Activated naive CD8-positive, alpha-beta T cell treated with anti-CD3 and anti-CD28 coated beads, Interleukin-2, amount 50 U/mL, for 24 hours (primary cell): ENCODE results near the gene NAALADL2.

ENCODE experiments used
- ATAC-seq: fragments of 150-1000 bp; cut with Tn5 transposase; one replicate; pipeline ENCODE4 v1.10.0; 2021
- DNase-seq: peaks from one replicate; pipeline ENCODE4 v3.0.0; 2021
- H3K27ac Mint-ChIP-seq: one replicate; pipeline ENCODE4 v1.8.0; 2021; ENCODE audit warnings: mild to moderate bottlenecking, mixed read lengths
- H3K27me3 Mint-ChIP-seq: one replicate; pipeline ENCODE4 v1.8.0; 2021; ENCODE audit warnings: mixed read lengths
- H3K36me3 Mint-ChIP-seq: one replicate; pipeline ENCODE4 v1.8.0; 2021; ENCODE audit warnings: low read depth, mixed read lengths
- H3K4me1 Mint-ChIP-seq: one replicate; pipeline ENCODE4 v1.8.0; 2021; ENCODE audit warnings: mixed read lengths
- H3K4me3 Mint-ChIP-seq: one replicate; pipeline ENCODE4 v1.8.0; 2021; ENCODE audit warnings: mild to moderate bottlenecking, moderate library complexity, mixed read lengths
- H3K9me3 Mint-ChIP-seq: one replicate; pipeline ENCODE4 v1.8.0; 2021; ENCODE audit warnings: mixed read lengths

NAALADL2 gene

DNA sequence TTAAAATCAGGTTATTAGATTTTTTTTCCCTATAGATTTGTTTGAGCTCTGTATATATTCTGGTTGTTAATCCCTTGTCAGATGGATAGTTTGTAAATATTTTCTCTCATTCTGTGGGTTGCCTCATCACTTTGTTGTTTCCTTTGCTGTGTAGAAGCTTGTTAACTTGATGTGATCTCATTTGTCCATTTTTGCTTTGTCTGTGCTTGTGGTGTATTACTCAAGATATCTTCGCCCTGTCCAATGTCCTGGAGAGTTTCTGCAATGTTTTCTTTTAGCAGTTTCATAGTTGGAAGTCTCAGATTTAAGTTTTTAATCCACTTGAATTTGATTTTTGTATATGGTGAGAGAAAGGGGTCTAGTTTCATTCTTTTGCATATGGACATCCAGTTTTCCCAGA lies 699.1 kb downstream of the NAALADL2 start:
- DNase-seq, result no peak
- no peak for ATAC-seq
- no peaks in the 10 kb centered on the region for H3K4me1 Mint-ChIP-seq

DNA sequence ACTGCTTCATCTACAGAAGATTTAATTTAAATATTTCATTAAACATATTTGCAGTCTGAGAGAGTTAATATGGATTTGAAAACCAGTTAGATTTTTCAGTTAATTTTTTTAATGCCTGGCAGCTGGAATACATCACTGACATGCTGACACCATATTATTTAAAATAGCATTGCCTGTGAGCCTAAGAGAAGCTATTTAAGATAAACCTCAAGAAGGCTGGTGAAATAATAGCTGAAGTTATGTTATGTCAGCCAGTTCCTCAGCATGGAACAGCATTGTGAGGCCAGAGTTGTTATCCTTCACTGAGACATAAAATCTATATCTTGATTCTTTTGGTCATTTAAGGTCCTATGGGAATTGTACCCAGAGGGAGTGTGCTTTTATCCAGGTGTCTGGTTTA lies 705.2 kb downstream of the NAALADL2 start:
- DNase-seq, result no peak
- Mint-ChIP-seq H3K27ac (no peak overlapping the region), H3K4me1 (no peaks in the 10 kb centered on the region), H3K4me3 (no peak overlapping the region), H3K36me3 (no peaks in the 10 kb centered on the region), H3K27me3 (no peaks in the 10 kb centered on the region), H3K9me3 (peaks cover 8% of the 10 kb centered on the region)
- no peak for ATAC-seq

More for the DNA sequence above, 699.1 kb downstream of the NAALADL2 start:
- H3K36me3 Mint-ChIP-seq, result no peaks in the 10 kb centered on the region
- H3K4me3 Mint-ChIP-seq, result no peak overlapping the region
- peaks cover 14% of the 10 kb centered on the region for H3K9me3 Mint-ChIP-seq
- no peaks in the 10 kb centered on the region for H3K27me3 Mint-ChIP-seq
- H3K27ac Mint-ChIP-seq, result no peak overlapping the region

DNA sequence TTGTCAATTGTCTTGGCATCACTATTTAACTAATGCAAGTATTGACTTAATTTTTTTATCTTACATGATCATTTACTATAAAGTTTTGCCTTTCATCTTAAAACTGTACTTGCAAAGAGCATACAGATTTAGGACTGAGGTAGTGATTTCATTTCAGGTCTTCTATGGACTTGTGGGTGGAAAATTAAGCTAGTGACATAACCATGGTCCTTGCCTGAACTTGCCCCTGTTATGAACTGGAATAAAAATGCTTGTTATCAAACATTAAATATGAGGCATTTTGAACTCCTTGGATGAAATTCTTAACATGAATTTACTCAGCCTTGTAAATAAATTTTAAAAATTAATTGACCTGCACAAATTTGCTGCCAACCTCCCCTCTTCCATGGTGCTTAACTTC lies 712.0 kb downstream of the NAALADL2 start:
- no peak overlapping the region for H3K4me3 Mint-ChIP-seq
- H3K4me1 Mint-ChIP-seq, result no peaks in the 10 kb centered on the region
- H3K36me3 Mint-ChIP-seq, result no peaks in the 10 kb centered on the region
- no peaks in the 10 kb centered on the region for H3K27me3 Mint-ChIP-seq
- no peak for ATAC-seq
- H3K27ac Mint-ChIP-seq, result no peak overlapping the region
- DNase-seq, result no peak
- H3K9me3 Mint-ChIP-seq, result no peaks in the 10 kb centered on the region

DNA sequence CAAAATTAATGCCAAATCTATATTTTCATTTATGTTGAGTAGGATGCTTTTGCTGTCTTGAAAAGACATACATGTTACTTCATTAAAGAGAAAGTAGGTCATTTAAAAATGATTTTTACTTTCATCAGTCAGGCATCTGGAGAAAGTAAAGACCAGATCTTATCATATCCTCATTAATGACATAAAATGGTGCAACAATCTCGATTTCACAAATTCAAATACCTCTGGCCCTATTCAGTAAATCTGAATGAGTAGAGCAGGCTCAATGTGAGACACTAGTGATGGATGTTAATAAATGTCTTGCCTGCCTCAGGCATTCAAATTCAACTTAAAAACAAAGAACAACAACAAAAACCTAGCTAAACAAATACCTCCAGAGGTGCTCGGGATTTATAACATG lies 714.1 kb downstream of the NAALADL2 start:
- no peaks in the 10 kb centered on the region for H3K9me3 Mint-ChIP-seq
- no peak for DNase-seq
- no peaks in the 10 kb centered on the region for H3K36me3 Mint-ChIP-seq
- no peak overlapping the region for H3K4me3 Mint-ChIP-seq
- no peak for ATAC-seq
- H3K4me1 Mint-ChIP-seq, result no peaks in the 10 kb centered on the region
- H3K27me3 Mint-ChIP-seq, result no peaks in the 10 kb centered on the region
- no peak overlapping the region for H3K27ac Mint-ChIP-seq

DNA sequence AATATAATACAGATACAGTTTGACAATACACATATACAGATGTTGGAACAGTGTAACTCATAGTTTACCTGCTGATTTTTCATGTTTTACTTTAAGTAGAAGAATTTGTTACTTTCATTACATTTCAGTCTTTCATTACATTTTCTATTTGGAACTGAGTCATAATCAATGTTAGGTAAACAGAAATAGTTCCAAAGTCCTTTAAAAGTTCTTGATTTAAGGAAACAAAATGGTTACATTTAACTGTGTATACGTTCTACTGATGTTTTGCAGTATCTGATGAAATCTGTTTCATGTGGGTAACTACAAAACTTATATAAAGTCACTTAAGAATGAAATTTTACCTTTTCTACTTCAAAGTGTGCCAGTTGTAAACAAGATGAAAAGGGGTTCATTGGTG lies 721.2 kb downstream of the NAALADL2 start:
- no peaks in the 10 kb centered on the region for H3K27me3 Mint-ChIP-seq

DNA sequence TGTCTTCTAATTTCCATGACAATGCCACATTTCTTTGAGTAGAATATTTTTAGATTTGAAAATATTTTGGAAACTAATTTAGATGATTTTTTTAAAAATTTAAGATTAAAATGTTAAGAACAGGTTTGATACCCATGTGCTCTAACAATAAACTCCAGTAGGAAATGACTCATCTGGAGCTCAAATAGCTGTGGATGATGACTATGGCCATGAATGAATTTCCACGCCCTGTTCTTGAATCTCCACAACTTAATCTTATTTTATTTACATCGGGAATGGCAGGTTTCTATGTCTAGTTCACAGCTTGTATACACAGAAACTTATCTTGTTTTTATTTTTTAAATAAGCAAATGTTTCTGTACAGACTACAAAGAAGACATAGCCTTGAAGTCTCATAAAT lies 726.8 kb downstream of the NAALADL2 start:
- H3K27ac Mint-ChIP-seq, result no peak overlapping the region
- H3K4me1 Mint-ChIP-seq, result no peaks in the 10 kb centered on the region
- ATAC-seq (no peak), DNase-seq (no peak)
- no peaks in the 10 kb centered on the region for H3K9me3 Mint-ChIP-seq
- H3K36me3 Mint-ChIP-seq, result no peaks in the 10 kb centered on the region
- no peak overlapping the region for H3K4me3 Mint-ChIP-seq
- H3K27me3 Mint-ChIP-seq, result no peaks in the 10 kb centered on the region

More for the DNA sequence above, 721.2 kb downstream of the NAALADL2 start:
- Mint-ChIP-seq H3K36me3 (no peaks in the 10 kb centered on the region), H3K4me3 (no peak overlapping the region), H3K4me1 (no peaks in the 10 kb centered on the region), H3K9me3 (no peaks in the 10 kb centered on the region), H3K27ac (no peak overlapping the region)
- ATAC-seq (no peak), DNase-seq (no peak)

DNA sequence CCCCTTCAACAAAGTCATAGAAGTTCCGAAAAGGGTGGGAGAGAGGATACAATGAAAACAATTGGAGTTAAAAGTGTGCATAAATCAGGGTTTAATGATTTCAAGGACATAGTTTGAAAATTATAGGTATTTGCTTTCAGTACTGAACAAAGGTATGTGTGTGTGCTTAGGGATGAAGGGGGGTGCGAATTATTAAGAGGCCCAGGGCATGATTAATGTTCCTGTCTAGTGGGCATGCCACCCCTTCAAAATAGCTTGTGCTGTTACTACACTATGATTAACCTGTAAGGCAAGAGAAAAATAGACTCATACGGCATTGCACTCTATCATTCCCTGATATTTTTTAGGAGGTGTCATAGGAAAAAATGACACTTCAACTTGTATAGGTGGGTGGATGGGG lies 731.6 kb downstream of the NAALADL2 start:
- Mint-ChIP-seq H3K36me3 (no peaks in the 10 kb centered on the region), H3K4me3 (no peak overlapping the region), H3K27me3 (no peaks in the 10 kb centered on the region), H3K4me1 (no peaks in the 10 kb centered on the region), H3K27ac (no peak overlapping the region), H3K9me3 (peaks cover 7% of the 10 kb centered on the region)
- DNase-seq (no peak), ATAC-seq (no peak)

DNA sequence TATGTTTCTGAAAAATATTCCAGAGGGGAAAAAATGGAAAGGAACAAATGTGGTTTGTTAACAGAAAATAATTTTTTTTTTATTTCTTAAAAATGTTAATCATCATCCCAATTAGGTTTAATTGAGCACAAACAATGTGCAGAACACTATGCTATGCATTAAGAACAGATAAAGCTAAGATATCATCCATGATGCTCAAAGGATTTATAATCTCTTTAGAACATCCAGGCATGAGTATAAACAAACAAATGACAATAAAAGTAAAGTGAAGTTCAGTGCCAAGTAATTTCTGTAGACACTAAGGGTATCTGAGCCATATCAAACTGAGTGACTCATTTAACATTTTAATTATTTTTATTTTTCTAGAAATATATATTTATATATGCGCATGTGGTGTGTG lies 732.2 kb downstream of the NAALADL2 start:
- Mint-ChIP-seq H3K9me3 (peaks cover 7% of the 10 kb centered on the region), H3K36me3 (no peaks in the 10 kb centered on the region)
- no peak for DNase-seq

DNA sequence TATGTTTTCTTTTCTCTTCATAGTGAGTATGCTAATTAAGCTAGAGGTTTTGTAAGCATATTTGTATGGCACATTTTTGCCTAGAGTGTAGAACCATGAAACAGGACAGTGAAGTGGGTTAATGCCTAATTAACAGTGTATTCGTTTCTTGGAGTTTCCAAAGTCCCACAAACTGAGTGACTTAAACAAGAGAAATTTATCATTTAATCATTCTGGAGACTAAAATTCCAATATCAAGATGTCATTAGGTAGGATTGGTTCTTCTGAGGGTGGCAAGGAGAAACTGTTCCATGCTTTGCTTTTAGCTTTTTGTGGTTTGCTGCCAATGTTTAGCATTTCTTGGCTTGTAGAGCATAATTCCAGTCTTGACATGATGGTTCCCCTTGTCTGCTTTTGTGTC lies 734.2 kb downstream of the NAALADL2 start:
- H3K4me1 Mint-ChIP-seq, result no peaks in the 10 kb centered on the region
- DNase-seq (no peak), ATAC-seq (no peak)
- no peak overlapping the region for H3K4me3 Mint-ChIP-seq
- H3K9me3 Mint-ChIP-seq, result peaks cover 7% of the 10 kb centered on the region
- no peaks in the 10 kb centered on the region for H3K27me3 Mint-ChIP-seq
- H3K36me3 Mint-ChIP-seq, result no peaks in the 10 kb centered on the region
- H3K27ac Mint-ChIP-seq, result no peak overlapping the region

More for the DNA sequence above, 732.2 kb downstream of the NAALADL2 start:
- ATAC-seq, result no peak
- Mint-ChIP-seq H3K27me3 (no peaks in the 10 kb centered on the region), H3K4me3 (no peak overlapping the region), H3K4me1 (no peaks in the 10 kb centered on the region), H3K27ac (no peak overlapping the region)

DNA sequence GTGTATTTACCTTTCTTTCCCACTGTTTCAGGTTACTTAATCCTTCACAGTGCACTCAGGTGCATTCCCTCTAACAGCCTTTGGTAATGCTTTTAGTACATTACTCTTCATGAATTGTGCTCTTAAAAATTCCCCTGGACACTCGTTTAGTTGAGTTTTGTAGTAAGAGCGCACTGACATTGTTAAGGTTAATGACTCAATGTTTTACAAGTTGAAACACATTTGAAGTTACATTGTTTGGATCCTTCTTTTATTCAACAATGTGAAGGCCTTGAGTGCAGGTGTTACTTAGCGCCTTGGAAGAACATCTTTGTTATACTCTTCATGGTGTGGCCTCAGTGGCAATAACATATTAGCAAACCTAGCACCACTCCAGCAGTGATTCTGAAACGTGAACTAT lies 739.6 kb downstream of the NAALADL2 start:
- DNase-seq, result no peak
- H3K27me3 Mint-ChIP-seq, result no peaks in the 10 kb centered on the region
- H3K4me3 Mint-ChIP-seq, result no peak overlapping the region
- no peak for ATAC-seq
- H3K4me1 Mint-ChIP-seq, result no peaks in the 10 kb centered on the region
- H3K27ac Mint-ChIP-seq, result no peak overlapping the region
- no peaks in the 10 kb centered on the region for H3K36me3 Mint-ChIP-seq
- peaks cover 3% of the 10 kb centered on the region for H3K9me3 Mint-ChIP-seq

DNA sequence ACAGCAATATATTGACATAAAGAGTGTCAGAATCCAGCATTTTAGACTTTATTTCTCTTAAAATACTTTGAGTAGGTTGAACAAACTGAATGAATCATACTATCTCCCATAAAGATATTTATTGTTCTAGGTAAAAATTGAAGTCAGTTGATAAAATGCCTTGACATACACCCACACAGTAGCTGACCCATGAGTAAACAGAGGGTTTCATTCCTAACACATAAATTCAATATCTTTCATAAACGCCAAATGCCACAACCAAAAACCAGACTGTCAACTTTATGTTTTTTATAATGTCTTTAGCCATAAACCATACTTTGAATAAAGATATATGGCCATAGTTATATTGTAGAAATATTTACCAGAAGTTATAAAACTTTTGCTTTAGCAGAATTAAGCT lies 742.4 kb downstream of the NAALADL2 start:
- H3K36me3 Mint-ChIP-seq, result no peaks in the 10 kb centered on the region
- H3K4me1 Mint-ChIP-seq, result no peaks in the 10 kb centered on the region
- H3K27ac Mint-ChIP-seq, result no peak overlapping the region
- peaks cover 4% of the 10 kb centered on the region for H3K9me3 Mint-ChIP-seq
- no peak for ATAC-seq
- no peaks in the 10 kb centered on the region for H3K27me3 Mint-ChIP-seq
- no peak for DNase-seq
- H3K4me3 Mint-ChIP-seq, result no peak overlapping the region

DNA sequence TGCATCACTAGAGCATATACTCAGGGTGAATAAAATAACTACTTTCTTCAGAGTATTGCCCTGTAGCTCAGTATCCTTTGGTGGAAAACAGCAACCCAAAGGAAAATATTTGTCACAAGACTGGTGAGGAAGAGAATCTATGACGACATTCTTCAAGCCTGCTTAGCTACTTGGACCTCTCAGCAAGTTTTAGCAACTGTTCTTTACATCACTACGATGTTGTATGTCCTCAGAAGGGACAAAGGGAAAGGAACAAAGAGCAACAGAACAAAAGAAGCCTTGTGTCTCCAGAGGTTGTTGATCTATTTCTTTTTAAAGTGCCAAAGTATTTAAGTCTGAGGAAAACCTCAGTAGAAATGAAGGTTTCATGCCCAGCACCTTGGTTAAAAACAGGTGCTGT lies 746.7 kb downstream of the NAALADL2 start:
- H3K36me3 Mint-ChIP-seq, result no peaks in the 10 kb centered on the region
- no peak for DNase-seq
- H3K27me3 Mint-ChIP-seq, result no peaks in the 10 kb centered on the region
- ATAC-seq, result no peak
- H3K9me3 Mint-ChIP-seq, result peaks cover 9% of the 10 kb centered on the region
- H3K4me3 Mint-ChIP-seq, result no peak overlapping the region
- no peak overlapping the region for H3K27ac Mint-ChIP-seq
- no peaks in the 10 kb centered on the region for H3K4me1 Mint-ChIP-seq

DNA sequence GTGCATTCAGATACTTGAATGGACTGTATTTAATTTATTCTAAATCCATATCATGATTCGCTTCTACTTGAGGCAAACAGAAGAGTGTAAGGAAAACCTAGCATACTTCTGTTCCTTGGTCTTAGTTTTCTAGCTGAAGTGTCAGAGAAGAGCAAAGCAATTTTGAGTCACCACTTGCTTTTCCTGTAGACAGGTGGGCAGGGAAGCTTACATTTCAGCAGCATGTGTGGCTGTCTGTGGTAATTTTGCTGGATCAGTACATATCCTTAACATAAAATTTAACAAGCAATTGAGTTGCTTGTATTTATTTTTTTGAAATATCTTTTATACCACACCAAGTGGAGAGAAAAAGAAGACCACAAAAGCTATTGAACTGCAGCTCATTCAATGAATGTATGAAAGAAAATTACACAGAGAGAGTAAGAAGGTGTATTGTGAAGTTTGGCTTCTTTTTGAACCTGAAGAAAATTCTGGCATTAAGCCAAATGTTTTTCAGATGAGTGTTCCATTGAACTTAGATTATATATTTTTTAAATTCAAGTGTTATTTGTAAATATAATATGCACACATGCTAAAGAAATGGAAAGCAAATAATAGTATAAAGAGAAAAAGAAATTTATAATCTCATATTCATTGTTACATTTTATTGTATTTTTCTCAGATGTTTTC lies 747.6 kb downstream of the NAALADL2 start:
- DNase-seq, result no peak
- ATAC-seq, result no peak
- Mint-ChIP-seq H3K4me3 (no peak overlapping the region), H3K27ac (no peak overlapping the region), H3K27me3 (no peaks in the 10 kb centered on the region), H3K4me1 (no peaks in the 10 kb centered on the region), H3K36me3 (no peaks in the 10 kb centered on the region), H3K9me3 (peaks cover 9% of the 10 kb centered on the region)

DNA sequence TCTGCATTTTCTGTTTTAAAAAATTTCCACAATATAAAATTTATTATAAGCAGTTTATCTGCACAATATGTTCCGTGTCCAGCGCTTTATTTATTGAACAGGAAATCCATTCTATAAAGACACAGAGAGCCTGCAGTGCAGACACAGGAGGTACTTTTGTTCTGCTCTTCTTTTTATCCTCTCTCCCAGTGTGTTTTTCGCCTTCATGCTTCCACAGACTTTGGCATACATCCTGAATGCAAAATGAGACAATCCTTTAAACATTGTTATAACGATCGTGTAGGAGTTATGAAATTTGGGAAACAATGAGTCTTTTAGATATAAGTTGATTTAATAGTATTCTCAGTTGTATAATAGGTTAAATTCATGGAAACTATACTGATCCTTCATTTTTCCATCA lies 749.2 kb downstream of the NAALADL2 start:
- Mint-ChIP-seq H3K27ac (no peak overlapping the region), H3K4me3 (no peak overlapping the region), H3K4me1 (no peaks in the 10 kb centered on the region), H3K9me3 (peaks cover 9% of the 10 kb centered on the region), H3K27me3 (no peaks in the 10 kb centered on the region), H3K36me3 (no peaks in the 10 kb centered on the region)
- ATAC-seq, result no peak
- no peak for DNase-seq

DNA sequence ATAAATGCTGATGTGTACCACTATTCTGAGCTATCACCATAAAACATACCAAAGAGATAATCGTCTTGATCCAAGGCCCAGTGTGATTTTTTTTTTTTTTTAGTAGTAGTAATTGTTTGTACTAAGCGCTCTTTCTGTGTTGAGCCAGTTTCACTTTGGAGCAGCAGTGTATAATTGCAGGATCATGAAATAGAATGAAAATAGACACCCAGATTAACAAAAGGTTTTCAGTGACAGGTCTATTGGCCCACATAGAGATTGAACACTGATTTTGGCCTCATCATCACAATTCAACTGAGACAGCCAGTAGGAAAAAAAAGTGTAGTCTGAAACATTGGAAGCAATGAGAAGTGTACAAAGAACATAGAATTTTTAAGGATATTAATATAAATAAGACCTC lies 749.8 kb downstream of the NAALADL2 start:
- no peak for ATAC-seq
- DNase-seq, result no peak
- peaks cover 9% of the 10 kb centered on the region for H3K9me3 Mint-ChIP-seq
- no peaks in the 10 kb centered on the region for H3K4me1 Mint-ChIP-seq
- no peak overlapping the region for H3K4me3 Mint-ChIP-seq
- no peaks in the 10 kb centered on the region for H3K36me3 Mint-ChIP-seq
- H3K27ac Mint-ChIP-seq, result no peak overlapping the region
- no peaks in the 10 kb centered on the region for H3K27me3 Mint-ChIP-seq
